HG03457 (cell line): ENCODE results near the gene TAF1B.

Experiments
- ATAC-seq: cut with Tn5 transposase; IDR thresholded peaks from one replicate; pipeline ENCODE4 v1.9.1; 2021; ENCODE audit warnings: moderate number of reproducible peaks; ENCODE audit not compliant: unreplicated experiment

Gene TAF1B

DNA sequence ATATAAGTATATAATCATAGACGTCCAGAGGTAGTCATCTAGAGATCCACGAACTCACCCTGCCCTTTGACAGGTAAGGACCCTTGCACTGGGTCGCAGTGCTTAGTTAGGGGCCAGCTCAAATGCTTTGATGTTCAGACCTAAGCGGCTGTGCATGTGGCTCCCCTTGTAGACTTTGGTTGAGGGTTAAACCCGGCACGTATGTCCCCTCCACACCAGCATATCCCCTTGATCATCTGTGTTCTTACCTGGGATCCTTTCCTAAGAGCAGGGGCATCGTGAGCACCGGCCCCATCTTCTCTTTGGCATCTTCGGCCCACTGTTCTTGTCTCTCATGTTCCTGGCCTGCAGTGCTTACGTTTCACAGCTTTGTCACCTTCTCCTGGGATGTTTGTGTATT, 139.6 kb downstream of the TAF1B start:
- ATAC-seq: no peak

- no peak for ATAC-seq
Measured at GRCh38 chr2:9983401-9984216, 140.3 kb downstream of the TAF1B start.
